Esophagus muscularis mucosa (tissue), 4 donors: ENCODE data around the gene H2AZ2. TPM values are rescaled to one million over a fixed set of nuclear protein-coding genes. Genes with fewer than 3 reads are reported as not detected.
"Not testable (repeated sequence)": the region's sequence is repeated elsewhere in the genome, so short reads cannot be mapped to it uniquely, and the experiment has no call there.

Source experiments
- DNase-seq: peaks from one replicate; pipeline ENCODE4 v3.0.0-alpha.2; 2017; ENCODE audit errors: extremely low spot score
- H3K27ac ChIP-seq, 4 donors: fragments of 200-600 bp; sonication (generic); replicated peaks in 1 of 4; 1 replicate in 3 of 4; 2 replicates in 1 of 4; pipeline ENCODE4 v1.5.1; 2016 to 2019; ENCODE audit warnings: mild to moderate bottlenecking in 1 of 4
- H3K27me3 ChIP-seq, 4 donors: fragments of 200-600 bp; sonication (generic); one replicate each; pipeline versions ENCODE4 v1.5.1 to v1.6.0; 2016 to 2019
- H3K36me3 ChIP-seq, 4 donors: fragments of 200-600 bp; sonication (generic); one replicate each; pipeline ENCODE4 v1.5.1; 2016 to 2019
- H3K4me1 ChIP-seq, 4 donors: fragments of 200-600 bp; sonication (generic); one replicate each; pipeline ENCODE4 v1.5.1; 2016 to 2019
- H3K4me3 ChIP-seq, 4 donors: fragments of 200-600 bp; sonication (generic); 1 replicate in 2 of 4; 2 replicates in 2 of 4; pipeline ENCODE4 v1.5.1; 2016 to 2019; ENCODE audit warnings: mild to moderate bottlenecking in 4 of 4, moderate library complexity in 1 of 4
- H3K9me3 ChIP-seq, 4 donors: fragments of 200-600 bp; sonication (generic); 1 replicate in 3 of 4; 2 replicates in 1 of 4; pipeline ENCODE4 v1.5.1; 2016 to 2019
- CTCF ChIP-seq, 3 experiments: fragments of 200-600 bp in 2 of 3; fragments of 450-650 bp in 1 of 3; sonication (generic) in 2 of 3; IDR thresholded peaks; one replicate each; pipeline ENCODE4 v1.5.1; 2017 to 2019; ENCODE audit warnings: antibody characterized with exemption in 3 of 3, mild to moderate bottlenecking in 2 of 3, moderate library complexity in 1 of 3
- EP300 ChIP-seq: sonication (generic); formaldehyde crosslinking; IDR thresholded peaks from one replicate; pipeline ENCODE4 v1.6.1; 2017; ENCODE audit warnings: antibody characterized with exemption
- POLR2A ChIP-seq: fragments of 450-650 bp; IDR thresholded peaks from one replicate; pipeline ENCODE4 v1.6.1; 2017; ENCODE audit warnings: antibody characterized with exemption, moderate library complexity, mild to moderate bottlenecking, low read depth
- POLR2AphosphoS5 ChIP-seq, 2 donors: sonication (generic); formaldehyde crosslinking; IDR thresholded peaks; one replicate each; pipeline ENCODE4 v1.6.1; 2017; ENCODE audit warnings: antibody characterized with exemption in 2 of 2
- WGBS: methylation state at CpG from one replicate; pipeline ENCODE4 v1.1.5; 2018; 5-methylcytosine and 5-hydroxymethylcytosine counted together
- intact Hi-C: fragments of 100-400 bp; cut with DNase I; formaldehyde crosslinking; loops from one replicate; pipeline ENCODE4 v1.15.1; 2023
- total RNA-seq, 4 donors: library from RNA; depleted of rRNA; stranded (reverse); fragments of >200 nt; gene quantifications; one replicate each; pipeline versions ENCODE4 v1.1.0 to v1.2.1, GENCODE V29; 2016

H2AZ2 gene
- total RNA-seq, 4 donors from 2014 or later = 175 to 227 (median 203) TPM

DNA sequence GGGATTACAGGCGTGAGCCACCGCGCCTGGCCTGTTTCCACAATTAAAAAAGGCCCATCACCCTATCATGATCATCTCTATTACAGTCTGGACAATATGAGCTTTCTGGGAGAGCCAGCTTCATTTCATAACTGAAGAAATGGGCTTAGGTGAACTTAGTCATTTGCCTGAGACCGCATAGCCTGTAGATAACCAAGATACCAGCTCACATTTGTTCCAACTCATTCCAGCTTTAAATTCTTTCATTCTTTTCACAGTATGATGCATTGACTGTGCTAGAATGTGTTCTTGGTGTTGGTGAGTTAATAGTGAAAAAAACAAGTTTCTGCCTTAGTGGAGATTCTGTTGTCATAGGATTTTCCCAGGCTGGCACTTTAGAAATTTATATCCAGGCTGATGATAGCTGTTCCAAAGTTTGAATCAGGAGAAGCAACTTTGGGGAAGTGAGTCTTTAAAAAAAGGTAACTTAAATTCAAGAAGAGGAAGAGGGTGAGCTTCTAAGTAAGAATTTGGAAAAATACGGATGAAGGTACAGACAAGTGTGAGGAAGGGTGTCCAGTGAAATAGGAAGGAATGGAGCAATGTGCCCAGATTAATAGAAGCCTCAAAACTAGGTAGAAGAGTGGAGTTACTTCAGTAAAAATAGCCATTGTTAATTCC, 2.1 kb upstream of the H2AZ2 start:
- no peak for TF ChIP-seq EP300
- TF ChIP-seq POLR2AphosphoS5 (IDR thresholded peaks at IDR 0.05) = no peak
- no peak for TF ChIP-seq POLR2A
- no peak for TF ChIP-seq CTCF (IDR thresholded peaks at IDR 0.05)
- 92% methylated on average over 5 of the region's 5 CpGs for WGBS
- H3K36me3 ChIP-seq = no peaks in the 10 kb centered on the region

GRCh38 chr7:44849259-44849884, 1.5 kb upstream of the H2AZ2 start:
- Histone ChIP-seq H3K4me3 (peak overlapping the region in 3 of 4 donors; percentile 79 to 87 (median 80)), H3K4me1 (peaks cover 23 to 33% (median 28%) of the 10 kb centered on the region in 4 donors), H3K36me3 (no peaks in the 10 kb centered on the region), H3K27ac (peak overlapping the region in 2 of 4 donors; percentile 99), H3K27me3 (no peaks in the 10 kb centered on the region), H3K9me3 (no peaks in the 10 kb centered on the region)
- no peak for DNase-seq
- intact Hi-C loops = no loop called here
- TF ChIP-seq POLR2AphosphoS5 (IDR thresholded peaks at IDR 0.05) = no peak
- no peak for TF ChIP-seq POLR2A
- no peak for TF ChIP-seq EP300
- TF ChIP-seq CTCF (IDR thresholded peaks at IDR 0.05) = no peak
- 77% methylated on average over 10 of the region's 10 CpGs for WGBS

More for the DNA sequence above, 2.1 kb upstream of the H2AZ2 start:
- no peak overlapping the region for H3K4me3 ChIP-seq
- no peaks in the 10 kb centered on the region for H3K27me3 ChIP-seq
- intact Hi-C loops = no loop called here
- DNase-seq = no peak
- H3K4me1 ChIP-seq = peaks cover 17 to 27% (median 21%) of the 10 kb centered on the region in 4 donors
- no peaks in the 10 kb centered on the region for H3K9me3 ChIP-seq
- no peak overlapping the region for H3K27ac ChIP-seq

DNA sequence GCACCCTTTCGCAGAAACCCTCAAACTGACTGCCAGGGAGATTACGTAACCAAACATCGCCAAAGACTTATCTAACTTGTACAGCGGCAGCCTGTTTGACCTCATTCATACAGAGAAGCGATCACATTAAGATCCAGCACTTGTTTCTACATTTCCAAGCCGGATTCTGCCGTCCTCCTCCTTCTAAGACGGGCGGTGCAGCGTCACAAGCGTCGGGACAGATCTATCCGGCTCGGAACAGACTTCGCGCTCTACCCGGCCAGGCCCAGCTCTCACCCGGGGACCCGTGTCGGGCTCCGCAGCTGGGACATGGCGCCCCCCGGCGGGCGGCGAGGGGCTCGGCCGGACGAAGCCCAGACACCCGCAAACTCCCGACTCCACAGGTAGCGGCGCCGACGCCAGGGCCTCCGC, 373 bp downstream of the H2AZ2 start:
- H3K4me1 ChIP-seq = peaks cover 28 to 51% (median 41%) of the 10 kb centered on the region in 4 donors
- WGBS = 1% methylated on average over 17 of the region's 36 CpGs
- intact Hi-C loops = loop anchor here (2.0 kb wide), 2 partner anchors 51 to 259 kb away; partner anchors contain the start of gene PPIA

GRCh38 chr7:44846816-44847508, 925 bp downstream of the H2AZ2 start:
- H3K27ac ChIP-seq = peak overlapping the region; percentile 92 to 99 (median 98)
- peaks cover 0 to 10% (median 2%) of the 10 kb centered on the region in 4 donors for H3K36me3 ChIP-seq
- H3K27me3 ChIP-seq = no peaks in the 10 kb centered on the region
- TF ChIP-seq POLR2A = no peak
- no peak for TF ChIP-seq CTCF (IDR thresholded peaks at IDR 0.05)
- no peak for TF ChIP-seq EP300
- no peak for TF ChIP-seq POLR2AphosphoS5 (IDR thresholded peaks at IDR 0.05)
- intact Hi-C loops = loop anchor here (2.0 kb wide), 2 partner anchors 50 to 258 kb away; partner anchors contain the start of gene PPIA
- peaks cover 33 to 57% (median 46%) of the 10 kb centered on the region in 4 donors for H3K4me1 ChIP-seq
- peak overlapping the region; percentile 79 to 87 (median 80) for H3K4me3 ChIP-seq
- no peak for DNase-seq
- under 1% methylated on average over 12 of the region's 12 CpGs for WGBS
- H3K9me3 ChIP-seq = no peaks in the 10 kb centered on the region

More for the DNA sequence above, 373 bp downstream of the H2AZ2 start:
- Histone ChIP-seq H3K36me3 (peaks cover 0 to 4% (median under 1%) of the 10 kb centered on the region in 4 donors), H3K4me3 (peak overlapping the region; percentile 79 to 87 (median 80)), H3K27me3 (no peaks in the 10 kb centered on the region), H3K27ac (peak overlapping the region; percentile 92 to 99 (median 98)), H3K9me3 (no peaks in the 10 kb centered on the region)
- DNase-seq = peak; percentile 97
- TF ChIP-seq POLR2AphosphoS5 (IDR thresholded peaks at IDR 0.05) = peak in 1 of 2 donors; percentile 11
- no peak for TF ChIP-seq POLR2A
- TF ChIP-seq CTCF (IDR thresholded peaks at IDR 0.05) = peak; percentile 87 to 92 (median 91)
- no peak for TF ChIP-seq EP300

DNA sequence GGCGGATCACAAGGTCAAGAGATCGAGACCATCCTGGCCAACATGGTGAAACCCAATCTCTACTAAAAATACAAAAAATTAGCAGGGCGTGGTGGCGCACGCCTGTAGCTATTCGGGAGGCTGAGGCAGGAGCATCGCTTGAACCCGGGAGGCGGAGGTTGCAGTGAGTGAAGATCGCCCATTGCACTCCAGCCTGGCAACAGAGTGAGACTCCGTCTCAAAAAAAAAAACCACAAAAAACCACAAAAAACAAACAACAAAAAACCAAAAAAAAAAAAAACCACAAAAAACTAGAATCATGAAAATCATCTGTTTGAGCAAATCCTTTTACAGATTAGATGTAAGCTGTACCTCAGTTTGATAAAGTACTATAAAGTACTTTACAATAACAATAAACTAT, 1.5 kb downstream of the H2AZ2 start:
- Histone ChIP-seq H3K4me1 (peaks cover 33 to 62% (median 52%) of the 10 kb centered on the region in 4 donors), H3K36me3 (peaks cover 0 to 15% (median 2%) of the 10 kb centered on the region in 4 donors), H3K27ac (peak overlapping the region; percentile 92 to 99 (median 98)), H3K4me3 (peak overlapping the region; percentile 79 to 87 (median 80))
- not testable (repeated sequence) for H3K27me3 ChIP-seq, H3K9me3 ChIP-seq, DNase-seq
- 57% methylated on average over 11 of the region's 11 CpGs for WGBS
- intact Hi-C loops = loop anchor here (2.0 kb wide), 2 partner anchors 50 to 258 kb away; partner anchors contain the start of gene PPIA
